ENCODE data around the gene SERGEF. TPM values are rescaled to one million over a fixed set of nuclear protein-coding genes. Genes with fewer than 3 reads are reported as not detected.
"Not testable (repeated sequence)": the region's sequence is repeated elsewhere in the genome, so short reads cannot be mapped to it uniquely, and the experiment has no call there.

Gene SERGEF
- polyA plus RNA-seq, 1 experiment, result 18.1 TPM

GRCh38 chr11:18005376-18006129 is 7.3 kb downstream of the SERGEF start:
- no peak for DNase-seq (ENCODE audit: low read depth, low spot score)
- Histone ChIP-seq H3K27me3 (ENCODE audit: control insufficient read depth, insufficient read depth, low read length) (no peaks in the 10 kb centered on the region), H3K9me3 (ENCODE audit: control insufficient read depth, insufficient read depth, low read length) (no peaks in the 10 kb centered on the region), H3K27ac (ENCODE audit: low read depth, low read length) (no peak overlapping the region), H3K4me3 (ENCODE audit: low read depth, low read length) (no peak overlapping the region)
- ChIA-PET CTCF (interaction anchor here (1.0 to 2.3 kb wide), 4 partner anchors 8 to 101 kb away, joined by 3 to 10 read pairs (median 4); partner anchors contain the start of gene SAAL1), POLR2A (no interaction called here)
- no peak for TF ChIP-seq CTCF (IDR thresholded peaks at IDR 0.05; ENCODE audit: low read depth, low read length)

- no peak for TF ChIP-seq CTCF (IDR thresholded peaks at IDR 0.05; ENCODE audit: low read depth, low read length)
- H3K9me3 ChIP-seq (ENCODE audit: control insufficient read depth, insufficient read depth, low read length), result no peaks in the 10 kb centered on the region
- H3K27me3 ChIP-seq (ENCODE audit: control insufficient read depth, insufficient read depth, low read length), result no peaks in the 10 kb centered on the region
- DNase-seq (ENCODE audit: low read depth, low spot score), result no peak
- ChIA-PET POLR2A (no interaction called here), CTCF (interaction anchor here (0.9 to 5.1 kb wide), 3 partner anchors 10 to 203 kb away, joined by 3 to 52 read pairs (median 3); no protein-coding TSS in a partner anchor)
- no peak overlapping the region for H3K4me3 ChIP-seq (ENCODE audit: low read depth, low read length)
- H3K27ac ChIP-seq (ENCODE audit: low read depth, low read length), result no peak overlapping the region
Measured at GRCh38 chr11:18001191-18001590, 11.7 kb downstream of the SERGEF start.

GRCh38 chr11:18000760-18001159 is 12.1 kb downstream of the SERGEF start:
- TF ChIP-seq CTCF (IDR thresholded peaks at IDR 0.05; ENCODE audit: low read depth, low read length), result no peak
- POLR2A ChIA-PET, result no interaction called here
- Histone ChIP-seq H3K4me3 (ENCODE audit: low read depth, low read length) (no peak overlapping the region), H3K27ac (ENCODE audit: low read depth, low read length) (no peak overlapping the region), H3K9me3 (ENCODE audit: control insufficient read depth, insufficient read depth, low read length) (no peaks in the 10 kb centered on the region), H3K27me3 (ENCODE audit: control insufficient read depth, insufficient read depth, low read length) (no peaks in the 10 kb centered on the region)
- CTCF ChIA-PET, result interaction anchor here (0.9 to 5.1 kb wide), 3 partner anchors 9 to 203 kb away, joined by 3 to 52 read pairs (median 3); no protein-coding TSS in a partner anchor
- DNase-seq (ENCODE audit: low read depth, low spot score), result no peak

- DNase-seq (ENCODE audit: low read depth, low spot score); H3K27me3 ChIP-seq (ENCODE audit: control insufficient read depth, insufficient read depth, low read length); POLR2A ChIA-PET; H3K4me3 ChIP-seq (ENCODE audit: low read depth, low read length); H3K9me3 ChIP-seq (ENCODE audit: control insufficient read depth, insufficient read depth, low read length); H3K27ac ChIP-seq (ENCODE audit: low read depth, low read length): not testable (repeated sequence)
- CTCF ChIA-PET, result interaction anchor here (0.7 to 5.1 kb wide), 4 partner anchors 9 to 106 kb away, joined by 3 to 52 read pairs (median 4); partner anchors contain the start of gene SAAL1
Measured at GRCh38 chr11:18000128-18000527, 12.7 kb downstream of the SERGEF start.

- Histone ChIP-seq H3K9me3 (ENCODE audit: control insufficient read depth, insufficient read depth, low read length) (no peaks in the 10 kb centered on the region), H3K27me3 (ENCODE audit: control insufficient read depth, insufficient read depth, low read length) (no peaks in the 10 kb centered on the region), H3K4me3 (ENCODE audit: low read depth, low read length) (no peak overlapping the region), H3K27ac (ENCODE audit: low read depth, low read length) (no peak overlapping the region)
- DNase-seq (ENCODE audit: low read depth, low spot score), result no peak
- CTCF ChIA-PET, result interaction anchor here (0.7 to 9.1 kb wide), 10 partner anchors 8 to 1046 kb away, joined by 3 to 111 read pairs (median 5); no protein-coding TSS in a partner anchor
- no peak for TF ChIP-seq CTCF (IDR thresholded peaks at IDR 0.05; ENCODE audit: low read depth, low read length)
- POLR2A ChIA-PET, result no interaction called here
Measured at GRCh38 chr11:17992916-17993315, 19.9 kb downstream of the SERGEF start.

Data from AG04450 (cell line).